IMR-90 (cell line): ENCODE measurements around the gene HADHB.

Source experiments
- CEBPB ChIP-seq: IDR thresholded peaks from 2 replicates; pipeline ENCODE4 v1.6.1; 2012; ENCODE audit warnings: low read depth, low read length, improper control_type of control experiment
- CTCF ChIP-seq: conservative IDR thresholded peaks from 2 replicates; pipeline ENCODE4 v1.5.1; 2012; ENCODE audit warnings: mild to moderate bottlenecking, low read depth, low read length, improper control_type of control experiment
- FOS ChIP-seq: fragments of 150-350 bp; IDR thresholded peaks from 2 replicates; pipeline ENCODE4 v1.6.1; 2016; ENCODE audit warnings: low read depth, low read length
- MAZ ChIP-seq: IDR thresholded peaks from 2 replicates; pipeline ENCODE4 v1.6.1; 2012; ENCODE audit warnings: low read depth, mild to moderate bottlenecking, low read length, improper control_type of control experiment, moderate library complexity, borderline replicate concordance
- MXI1 ChIP-seq: IDR thresholded peaks from 2 replicates; pipeline ENCODE4 v1.6.1; 2012; ENCODE audit warnings: low read depth, mild to moderate bottlenecking, low read length, moderate library complexity, borderline replicate concordance
- POLR2A ChIP-seq: IDR thresholded peaks from 2 replicates; pipeline ENCODE4 v1.6.1; 2012; ENCODE audit warnings: mild to moderate bottlenecking, low read depth, low read length
- RAD21 ChIP-seq: IDR thresholded peaks from 2 replicates; pipeline ENCODE4 v1.6.1; 2012; ENCODE audit warnings: low read length, improper control_type of control experiment
- RCOR1 ChIP-seq: IDR thresholded peaks from 2 replicates; pipeline ENCODE4 v1.6.1; 2012; ENCODE audit warnings: mild to moderate bottlenecking, low read length, improper control_type of control experiment; ENCODE audit not compliant: insufficient replicate concordance
- RFX5 ChIP-seq: IDR thresholded peaks from 2 replicates; pipeline ENCODE4 v1.8.0; 2012; ENCODE audit warnings: low read depth, mild to moderate bottlenecking, low read length, moderate library complexity
- SMC3 ChIP-seq: fragments of 150-350 bp; IDR thresholded peaks from 2 replicates; pipeline ENCODE4 v1.6.1; 2016; ENCODE audit warnings: low read depth, mild to moderate bottlenecking, antibody characterized with exemption, low read length, moderate library complexity
- USF2 ChIP-seq: fragments of 150-350 bp; IDR thresholded peaks from 2 replicates; pipeline ENCODE4 v1.6.1; 2017; ENCODE audit warnings: mild to moderate bottlenecking, antibody characterized with exemption, low read length, low read depth

- TF ChIP-seq CTCF (no peak), RCOR1 (no peak), POLR2A (no peak), CEBPB (no peak), FOS (no peak), RFX5 (no peak), USF2 (no peak), MXI1 (no peak), MAZ (no peak), SMC3 (no peak), RAD21 (no peak)
Observed at GRCh38 chr2:26246818-26247217, 2.1 kb downstream of the HADHB start.
